Hypothalamus (tissue), 51 donors: ENCODE measurements around the gene PDZRN4.

Source experiments
- DNase-seq, 51 donors: peaks; one replicate each; lab custom pipeline; 2025; lab: John Stamatoyannopoulos, UW

The PDZRN4 gene

GRCh38 chr12:41344776-41345470 is 156.8 kb downstream of the PDZRN4 start:
- DNase-seq: peak in 21 of 51 donors; percentile 2 to 76 (median 19)

- DNase-seq: no peak
Observed at GRCh38 chr12:41348198-41348597, 160.1 kb downstream of the PDZRN4 start.

GRCh38 chr12:41356181-41356580 is 168.1 kb downstream of the PDZRN4 start:
- DNase-seq: no peak

GRCh38 chr12:41361738-41362137 is 173.6 kb downstream of the PDZRN4 start:
- no peak for DNase-seq

GRCh38 chr12:41362510-41362909 is 174.4 kb downstream of the PDZRN4 start:
- DNase-seq: no peak

- no peak for DNase-seq
Observed at GRCh38 chr12:41362931-41363330, 174.8 kb downstream of the PDZRN4 start.

GRCh38 chr12:41364211-41364610 is 176.1 kb downstream of the PDZRN4 start:
- DNase-seq: no peak

GRCh38 chr12:41365653-41366171 is 177.6 kb downstream of the PDZRN4 start:
- DNase-seq: no peak

- DNase-seq: no peak
Observed at GRCh38 chr12:41367726-41368405, 179.7 kb downstream of the PDZRN4 start.

GRCh38 chr12:41380878-41381277 is 192.8 kb downstream of the PDZRN4 start:
- DNase-seq: no peak

GRCh38 chr12:41402801-41403200 is 214.7 kb downstream of the PDZRN4 start:
- DNase-seq: no peak

GRCh38 chr12:41407232-41407799 is 219.2 kb downstream of the PDZRN4 start:
- DNase-seq: peak in 11 of 51 donors; percentile 0 to 47 (median 6)

GRCh38 chr12:41409628-41410027 is 221.5 kb downstream of the PDZRN4 start:
- no peak for DNase-seq

- no peak for DNase-seq
Observed at GRCh38 chr12:41418586-41418985, 230.5 kb downstream of the PDZRN4 start.

- no peak for DNase-seq
Observed at GRCh38 chr12:41419131-41419893, 231.2 kb downstream of the PDZRN4 start.

GRCh38 chr12:41424651-41425050 is 236.5 kb downstream of the PDZRN4 start:
- no peak for DNase-seq

GRCh38 chr12:41433460-41433859 is 245.3 kb downstream of the PDZRN4 start:
- DNase-seq: no peak

- DNase-seq: no peak
Observed at GRCh38 chr12:41436076-41436475, 248.0 kb downstream of the PDZRN4 start.

GRCh38 chr12:41437563-41437962 is 249.4 kb downstream of the PDZRN4 start:
- DNase-seq: peak in 18 of 51 donors; percentile 0 to 42 (median 14)

GRCh38 chr12:41438854-41439541 is 250.9 kb downstream of the PDZRN4 start:
- peak in 2 of 51 donors; percentile 8 to 20 for DNase-seq
